GDM1 (cell line): ENCODE measurements around the gene NDEL1.
A peak's percentile ranks its signal among the peaks of the same experiment; 100 is the strongest.

ENCODE experiments used
- DNase-seq: peaks from one replicate; lab custom pipeline; 2025; lab: John Stamatoyannopoulos, UW

Gene NDEL1

GRCh38 chr17:8413938-8414337, 21.7 kb upstream of the NDEL1 start:
- DNase-seq, result no peak

- no peak for DNase-seq
Measured at GRCh38 chr17:8417806-8418205, 17.9 kb upstream of the NDEL1 start.

GRCh38 chr17:8418471-8418870, 17.2 kb upstream of the NDEL1 start:
- no peak for DNase-seq

- no peak for DNase-seq
Measured at GRCh38 chr17:8419305-8419704, 16.4 kb upstream of the NDEL1 start.

- no peak for DNase-seq
Measured at GRCh38 chr17:8420041-8420934, 15.4 kb upstream of the NDEL1 start.

GRCh38 chr17:8421571-8421970, 14.1 kb upstream of the NDEL1 start:
- no peak for DNase-seq

GRCh38 chr17:8426094-8426720, 9.5 kb upstream of the NDEL1 start:
- DNase-seq, result no peak

- DNase-seq, result no peak
Measured at GRCh38 chr17:8426802-8427201, 8.9 kb upstream of the NDEL1 start.

- no peak for DNase-seq
Measured at GRCh38 chr17:8430966-8431365, 4.7 kb upstream of the NDEL1 start.

GRCh38 chr17:8436169-8436843, 622 bp downstream of the NDEL1 start:
- peak; percentile 29 for DNase-seq

GRCh38 chr17:8436844-8437171, 1.1 kb downstream of the NDEL1 start:
- no peak for DNase-seq

GRCh38 chr17:8438441-8438840, 2.8 kb downstream of the NDEL1 start:
- DNase-seq, result no peak

- DNase-seq, result no peak
Measured at GRCh38 chr17:8439681-8440080, 4.0 kb downstream of the NDEL1 start.

GRCh38 chr17:8441690-8442089, 6.0 kb downstream of the NDEL1 start:
- DNase-seq, result no peak

GRCh38 chr17:8442310-8442709, 6.6 kb downstream of the NDEL1 start:
- DNase-seq, result no peak

- DNase-seq, result no peak
Measured at GRCh38 chr17:8443756-8444155, 8.1 kb downstream of the NDEL1 start.

GRCh38 chr17:8444494-8444893, 8.8 kb downstream of the NDEL1 start:
- no peak for DNase-seq

GRCh38 chr17:8445536-8445935, 9.9 kb downstream of the NDEL1 start:
- DNase-seq, result no peak

GRCh38 chr17:8447799-8448198, 12.1 kb downstream of the NDEL1 start:
- DNase-seq, result no peak

GRCh38 chr17:8448310-8448709, 12.6 kb downstream of the NDEL1 start:
- DNase-seq, result no peak

GRCh38 chr17:8451933-8452614, 16.4 kb downstream of the NDEL1 start:
- DNase-seq, result no peak

- DNase-seq, result no peak
Measured at GRCh38 chr17:8453326-8453725, 17.6 kb downstream of the NDEL1 start.
